NCI-H128 (cell line): ENCODE results near the gene EDEM1.
"Not testable (repeated sequence)": the region's sequence is repeated elsewhere in the genome, so short reads cannot be mapped to it uniquely, and the experiment has no call there.

Experiments
- DNase-seq: peaks from one replicate; lab custom pipeline; 2025; ENCODE audit not compliant: unreplicated experiment; lab: John Stamatoyannopoulos, UW

Gene EDEM1

DNA sequence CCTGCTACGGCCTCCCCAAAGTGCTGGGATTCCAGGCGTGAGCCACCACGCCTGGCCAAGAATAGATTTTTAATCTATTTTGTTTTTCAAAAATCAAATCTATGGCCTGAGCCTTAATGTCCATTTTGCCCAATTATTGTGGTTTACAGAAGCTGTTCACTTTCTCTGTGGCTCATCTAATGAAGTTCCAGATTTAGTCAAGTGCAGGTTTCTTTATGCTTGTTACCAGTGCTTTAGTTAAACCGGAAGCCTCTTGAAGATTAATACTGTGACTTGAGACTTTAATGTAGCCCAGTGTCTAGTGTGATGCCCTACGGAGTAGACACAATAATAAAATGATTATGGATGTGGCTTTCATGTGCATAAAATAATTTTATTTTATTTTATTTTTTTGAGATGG, 16.5 kb upstream of the EDEM1 start:
- no peak for DNase-seq

DNA sequence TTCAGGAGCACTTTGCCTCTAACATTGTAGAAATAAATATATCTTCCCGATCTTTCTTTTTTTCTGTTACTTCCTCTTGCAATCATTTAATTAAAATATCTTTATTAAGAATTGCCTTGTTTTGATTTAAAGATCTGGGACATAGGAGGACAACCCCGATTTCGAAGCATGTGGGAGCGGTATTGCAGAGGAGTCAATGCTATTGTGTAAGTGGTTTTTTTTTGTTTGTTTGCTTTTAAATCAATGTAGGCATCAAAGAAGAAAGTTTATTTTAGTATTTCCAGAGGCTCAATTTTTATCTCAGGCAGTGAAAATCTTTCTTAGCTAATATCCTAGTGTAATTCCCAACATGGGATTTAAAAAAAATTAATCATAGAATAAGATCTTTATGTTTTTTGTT, 15.5 kb upstream of the EDEM1 start:
- no peak for DNase-seq

- not testable (repeated sequence) for DNase-seq
Measured at GRCh38 chr3:5179036-5179435, 8.5 kb upstream of the EDEM1 start.

DNA sequence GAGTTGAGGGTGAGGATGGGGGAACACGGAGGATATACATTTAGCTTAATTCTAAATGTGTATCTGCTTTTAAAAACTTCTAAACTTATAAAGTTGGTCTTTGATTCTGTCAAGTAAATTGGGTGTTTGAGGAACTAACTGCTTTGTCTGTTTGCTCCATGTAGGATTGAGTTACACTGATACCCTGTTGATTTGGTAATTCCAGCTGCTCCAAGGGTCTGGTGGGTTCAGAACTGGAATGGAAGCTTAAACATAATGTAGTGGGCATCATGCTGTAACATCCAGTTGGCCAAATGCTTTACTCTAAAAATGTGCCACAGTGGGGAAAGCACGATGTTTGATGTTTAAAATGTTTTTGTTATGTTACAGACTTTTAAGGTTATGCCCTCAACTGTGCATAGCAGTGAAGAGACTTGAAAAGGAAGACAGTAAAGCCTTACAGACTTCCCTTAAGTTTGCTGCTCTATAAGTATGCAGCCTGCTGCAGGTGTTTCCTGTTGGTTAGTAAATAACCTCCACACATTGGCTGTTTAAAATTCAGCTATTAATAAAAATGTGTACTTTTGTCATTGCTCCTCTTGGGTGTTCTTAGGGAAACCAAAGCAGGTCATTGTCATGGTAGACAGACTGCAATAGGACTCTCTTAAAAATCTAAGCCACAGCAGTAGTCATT, 5.9 kb upstream of the EDEM1 start:
- no peak for DNase-seq

DNA sequence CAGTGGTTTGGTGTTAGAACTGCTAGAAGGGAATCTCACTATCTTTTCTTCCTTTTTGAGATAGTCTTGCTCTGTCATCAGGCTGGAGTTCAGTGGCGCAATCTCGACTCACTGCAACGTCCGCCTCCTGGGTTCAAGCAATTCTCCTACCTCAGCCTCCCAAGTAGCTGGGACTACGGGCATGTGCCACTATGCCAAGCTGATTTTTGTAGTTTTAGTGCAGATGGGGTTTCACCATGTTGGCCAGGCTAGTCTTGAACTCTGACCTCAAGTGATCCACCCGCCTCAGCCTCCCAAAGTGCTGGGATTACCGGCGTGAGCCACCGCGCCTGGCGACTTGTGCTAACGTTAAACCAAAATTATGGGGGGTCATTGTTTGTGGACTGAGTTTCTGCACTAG, 3.8 kb upstream of the EDEM1 start:
- DNase-seq: not testable (repeated sequence)

GRCh38 chr3:5184499-5184898, 3.0 kb upstream of the EDEM1 start:
- DNase-seq: no peak

- no peak for DNase-seq
Measured at GRCh38 chr3:5185093-5185673, 2.3 kb upstream of the EDEM1 start.

GRCh38 chr3:5186089-5186857, 1.2 kb upstream of the EDEM1 start:
- no peak for DNase-seq

GRCh38 chr3:5186858-5187155, 700 bp upstream of the EDEM1 start:
- no peak for DNase-seq

DNA sequence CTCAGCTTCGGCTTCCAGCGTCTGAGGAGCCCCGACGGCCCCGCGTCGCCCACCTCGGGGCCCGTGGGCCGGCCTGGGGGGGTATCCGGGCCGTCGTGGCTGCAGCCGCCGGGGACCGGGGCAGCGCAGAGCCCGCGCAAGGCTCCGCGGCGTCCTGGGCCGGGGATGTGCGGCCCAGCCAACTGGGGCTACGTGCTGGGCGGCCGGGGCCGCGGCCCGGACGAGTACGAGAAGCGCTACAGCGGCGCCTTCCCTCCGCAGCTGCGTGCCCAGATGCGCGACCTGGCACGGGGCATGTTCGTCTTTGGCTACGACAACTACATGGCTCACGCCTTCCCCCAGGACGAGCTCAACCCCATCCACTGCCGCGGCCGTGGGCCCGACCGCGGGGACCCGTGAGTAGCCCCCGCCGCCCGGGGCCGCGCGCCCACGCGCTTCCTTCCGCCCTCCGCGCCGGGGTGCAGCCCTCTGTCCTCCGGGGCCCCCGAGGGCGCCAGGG, 462 bp downstream of the EDEM1 start:
- DNase-seq: no peak

DNA sequence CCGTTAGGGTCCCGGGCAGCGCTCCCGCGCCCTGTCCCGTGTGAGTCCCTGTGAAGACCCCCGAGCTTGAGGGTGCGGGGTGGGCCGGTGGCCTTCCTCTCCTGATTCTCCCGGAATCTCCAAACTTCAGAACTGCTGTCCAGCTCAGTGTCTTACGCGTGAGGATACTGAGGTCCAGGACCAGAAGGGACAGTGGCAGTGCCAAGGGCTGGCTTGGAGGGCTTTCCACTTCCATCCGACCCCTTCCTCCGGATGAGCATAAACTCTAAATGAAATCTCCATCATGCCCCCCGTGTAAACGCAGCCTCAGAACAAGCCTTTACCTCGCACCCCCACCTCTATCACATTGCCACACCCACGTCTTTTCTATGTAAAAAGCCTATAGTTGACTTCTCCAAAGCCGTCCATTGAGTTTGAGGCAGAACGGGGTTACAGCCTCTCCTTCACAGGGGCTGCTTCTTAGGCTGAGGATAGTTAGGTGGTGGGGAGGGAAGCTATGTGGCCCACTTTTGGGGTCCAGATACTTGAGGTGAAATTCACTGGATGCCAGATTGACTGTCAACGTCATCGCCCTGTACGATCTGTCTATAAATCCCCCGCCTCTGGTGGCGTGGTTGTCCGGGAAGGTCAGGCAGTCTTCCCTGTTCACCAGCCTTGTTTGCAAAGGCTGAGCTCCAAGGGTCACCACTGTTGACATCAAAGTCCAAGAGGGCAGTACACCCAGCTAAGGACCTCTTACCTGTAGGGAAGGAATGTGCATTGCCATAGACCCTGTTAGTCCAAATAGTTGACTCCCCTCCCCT, 1.1 kb downstream of the EDEM1 start:
- no peak for DNase-seq

DNA sequence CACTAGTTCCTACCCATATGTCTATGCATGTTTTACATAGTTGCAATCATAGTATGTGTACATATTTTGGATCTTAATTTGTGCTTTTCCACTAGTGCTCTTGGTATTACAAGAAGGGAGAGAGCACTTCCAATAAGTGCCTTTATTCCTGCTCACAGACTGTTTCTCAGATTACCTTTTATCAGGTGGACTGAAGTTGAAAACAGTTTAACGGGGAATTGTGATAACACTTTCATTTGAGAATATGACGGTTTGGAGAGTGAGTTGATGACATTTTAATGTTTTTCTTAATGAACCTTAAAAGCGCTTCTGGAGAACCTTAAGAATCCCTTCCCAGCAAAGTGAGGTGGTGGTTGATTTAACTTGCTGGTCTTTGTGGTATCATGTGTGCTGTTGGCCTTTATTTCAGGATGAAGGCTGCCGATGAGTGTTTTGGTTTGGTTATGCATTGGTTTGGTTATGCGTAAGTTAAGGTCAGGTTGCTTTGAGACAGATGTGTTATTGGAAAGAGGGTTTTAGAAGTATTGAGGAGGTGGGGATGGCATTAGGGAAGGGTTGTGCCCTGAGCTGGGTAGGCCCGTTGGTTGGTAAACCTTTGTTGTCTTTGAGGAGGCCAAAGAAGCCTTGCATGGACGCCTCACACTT, 2.8 kb downstream of the EDEM1 start:
- DNase-seq: no peak

GRCh38 chr3:5191555-5192304, 4.2 kb downstream of the EDEM1 start:
- DNase-seq: no peak

DNA sequence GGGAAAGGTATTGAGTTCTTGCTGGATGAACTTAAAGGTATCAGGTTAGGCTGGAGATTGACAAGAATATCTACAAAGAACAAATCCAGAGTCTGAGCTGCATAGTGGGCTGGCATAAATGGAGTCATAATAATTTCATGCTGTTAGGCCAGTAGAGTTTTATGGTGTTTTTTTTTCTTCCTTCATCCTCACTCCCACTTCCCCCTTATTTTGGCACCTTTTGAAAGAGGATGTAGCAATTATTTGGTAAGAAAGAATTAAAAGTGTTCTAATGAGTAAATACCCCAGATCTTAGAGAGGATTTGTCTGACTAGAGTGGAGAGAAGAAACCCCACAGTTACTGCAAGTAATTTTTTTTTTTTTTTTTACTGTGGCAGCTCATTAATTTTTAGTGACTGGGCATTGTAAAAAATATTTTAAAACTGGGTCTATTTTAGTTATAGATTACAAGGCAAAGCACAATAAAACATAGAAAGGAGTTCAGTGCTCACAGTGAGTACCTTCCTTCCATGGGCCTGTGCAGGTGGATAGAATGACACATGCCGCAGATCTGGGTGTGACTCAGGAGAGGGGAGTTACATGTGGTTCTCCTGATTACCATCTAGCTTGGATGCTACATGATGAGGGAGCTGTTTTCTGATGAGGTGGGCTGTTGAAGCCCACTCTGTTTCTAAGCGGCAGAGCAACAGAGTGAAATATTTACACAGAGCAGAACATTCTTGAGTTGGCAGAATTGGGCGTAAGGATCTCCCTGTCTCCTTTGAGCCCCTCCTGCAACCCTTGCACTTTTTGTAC, 5.3 kb downstream of the EDEM1 start:
- DNase-seq: no peak

DNA sequence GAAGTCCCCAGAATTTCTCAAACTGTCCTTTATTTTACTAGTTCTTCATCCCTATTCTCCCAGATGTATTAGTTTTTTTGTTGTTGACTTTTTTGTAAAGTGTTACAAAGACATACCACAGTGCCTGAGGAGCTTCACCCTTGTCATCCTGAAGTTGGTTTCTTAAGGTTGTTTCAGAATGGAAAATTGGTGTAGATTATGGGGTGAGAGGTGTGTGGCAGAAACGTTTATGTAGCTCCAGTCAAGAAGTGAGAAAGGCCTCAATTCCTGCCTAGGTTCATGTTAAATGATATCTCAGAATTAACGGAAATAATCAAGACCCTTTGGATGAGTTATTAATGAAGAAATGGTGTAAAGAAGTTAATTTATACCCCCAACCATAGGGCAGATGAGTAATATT, 6.8 kb downstream of the EDEM1 start:
- DNase-seq: no peak

GRCh38 chr3:5194801-5195509, 7.4 kb downstream of the EDEM1 start:
- no peak for DNase-seq

- DNase-seq: no peak
Measured at GRCh38 chr3:5195605-5196004, 8.1 kb downstream of the EDEM1 start.

GRCh38 chr3:5197022-5197421, 9.5 kb downstream of the EDEM1 start:
- no peak for DNase-seq
